ENCODE measurements around the gene MAP1LC3B2.
"Not testable (repeated sequence)": the region's sequence is repeated elsewhere in the genome, so short reads cannot be mapped to it uniquely, and the experiment has no call there.

The MAP1LC3B2 gene

GRCh38 chr12:116575754-116576153 is 16.6 kb downstream of the MAP1LC3B2 start:
- not testable (repeated sequence) for H4K8ac ChIP-seq (ENCODE audit: low read depth, low read length); H3K18ac ChIP-seq (ENCODE audit: low read length); H2BK120ac ChIP-seq (ENCODE audit: low read depth, low read length); H4K5ac ChIP-seq (ENCODE audit: low read length); DNase-seq; H3K4ac ChIP-seq (ENCODE audit: low read depth, low read length); H3K4me1 ChIP-seq (ENCODE audit: control insufficient read depth, low read depth, low read length); H3K27ac ChIP-seq (ENCODE audit: low read depth, low read length); H3K36me3 ChIP-seq (ENCODE audit: control insufficient read depth, insufficient read depth, low read length); H3K9ac ChIP-seq (ENCODE audit: low read length); H3K79me2 ChIP-seq (ENCODE audit: control insufficient read depth, insufficient read depth, low read length); H3K23ac ChIP-seq (ENCODE audit: low read length); H3K4me2 ChIP-seq (ENCODE audit: low read length); H2BK5ac ChIP-seq (ENCODE audit: low read length); H3K79me1 ChIP-seq (ENCODE audit: low read length); H3K56ac ChIP-seq (ENCODE audit: low read length); H2BK15ac ChIP-seq (replicated peaks; ENCODE audit: low read depth); H3K27me3 ChIP-seq (ENCODE audit: insufficient read depth, low read length, poor library complexity); H2AK5ac ChIP-seq (ENCODE audit: low read length); H3K4me3 ChIP-seq (ENCODE audit: low read length)
- WGBS (ENCODE audit: extremely low coverage, insufficient coverage, low lambda C conversion rate), result no CpG with 5 or more reads among the region's 24 CpGs

DNA sequence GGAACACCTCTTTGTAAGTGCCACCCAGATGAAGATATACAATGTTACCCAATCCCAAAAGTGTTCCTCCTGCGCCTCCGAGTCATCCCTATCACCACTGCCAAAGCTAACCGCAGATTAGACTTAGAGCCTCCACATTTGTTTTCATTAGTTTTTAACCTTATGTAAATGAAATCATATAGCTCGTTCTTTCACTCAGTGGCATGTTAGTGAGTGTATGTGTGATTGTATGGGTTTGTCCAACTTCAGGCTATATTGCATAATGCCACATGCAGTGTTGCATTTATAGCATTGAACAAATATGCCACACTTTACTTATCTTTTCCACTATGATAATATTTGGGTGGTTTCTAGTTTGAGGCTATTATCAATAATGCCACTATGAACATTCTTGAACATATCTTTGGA is 18.0 kb downstream of the MAP1LC3B2 start:
- H2BK120ac ChIP-seq (ENCODE audit: low read depth, low read length), result no peak overlapping the region
- H4K5ac ChIP-seq (ENCODE audit: low read length), result no peak overlapping the region
- H3K27me3 ChIP-seq (ENCODE audit: insufficient read depth, low read length, poor library complexity), result no peaks in the 10 kb centered on the region
- no peak overlapping the region for H3K9ac ChIP-seq (ENCODE audit: low read length)
- WGBS (ENCODE audit: extremely low coverage, insufficient coverage, low lambda C conversion rate), result no CpG with 5 or more reads among the region's 4 CpGs
- no peak overlapping the region for H3K4me2 ChIP-seq (ENCODE audit: low read length)
- no peaks in the 10 kb centered on the region for H3K79me1 ChIP-seq (ENCODE audit: low read length)
- DNase-seq, result no peak
- H3K23ac ChIP-seq (ENCODE audit: low read length), result no peak overlapping the region
- no peaks in the 10 kb centered on the region for H3K4me1 ChIP-seq (ENCODE audit: control insufficient read depth, low read depth, low read length)
- no peak overlapping the region for H2BK15ac ChIP-seq (replicated peaks; ENCODE audit: low read depth)
- no peak overlapping the region for H3K27ac ChIP-seq (ENCODE audit: low read depth, low read length)
- no peaks in the 10 kb centered on the region for H3K36me3 ChIP-seq (ENCODE audit: control insufficient read depth, insufficient read depth, low read length)
- no peak overlapping the region for H3K18ac ChIP-seq (ENCODE audit: low read length)
- H3K56ac ChIP-seq (ENCODE audit: low read length), result no peak overlapping the region
- no peak overlapping the region for H2BK5ac ChIP-seq (ENCODE audit: low read length)
- H3K4me3 ChIP-seq (ENCODE audit: low read length), result no peak overlapping the region
- H4K8ac ChIP-seq (ENCODE audit: low read depth, low read length), result no peak overlapping the region
- no peaks in the 10 kb centered on the region for H3K79me2 ChIP-seq (ENCODE audit: control insufficient read depth, insufficient read depth, low read length)
- H2AK5ac ChIP-seq (ENCODE audit: low read length), result no peak overlapping the region
- H3K4ac ChIP-seq (ENCODE audit: low read depth, low read length), result no peak overlapping the region

DNA sequence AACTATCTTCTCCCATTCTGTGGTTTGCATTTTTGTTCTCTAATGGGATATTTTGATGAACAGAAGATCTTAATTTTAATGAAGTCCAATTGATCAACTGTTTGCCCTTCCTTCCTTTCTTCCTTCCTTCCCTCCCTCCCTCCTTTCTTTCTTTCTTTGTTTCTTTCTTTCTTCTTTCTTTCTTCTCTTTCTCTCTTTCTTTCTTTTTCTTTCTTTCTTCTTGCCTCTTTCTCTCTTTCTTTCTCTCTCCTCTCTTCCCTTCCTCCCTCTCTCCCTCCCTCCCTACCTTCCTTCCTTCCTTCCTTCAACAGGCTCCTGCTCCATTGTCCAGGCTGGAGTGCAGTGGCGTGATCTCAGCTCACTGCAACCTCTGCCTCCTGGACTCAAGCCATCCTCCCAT is 18.9 kb downstream of the MAP1LC3B2 start:
- H4K5ac ChIP-seq (ENCODE audit: low read length), result no peak overlapping the region
- H3K4me2 ChIP-seq (ENCODE audit: low read length), result no peak overlapping the region
- H2BK120ac ChIP-seq (ENCODE audit: low read depth, low read length), result no peak overlapping the region
- H3K27me3 ChIP-seq (ENCODE audit: insufficient read depth, low read length, poor library complexity), result no peaks in the 10 kb centered on the region
- no peaks in the 10 kb centered on the region for H3K4me1 ChIP-seq (ENCODE audit: control insufficient read depth, low read depth, low read length)
- WGBS (ENCODE audit: extremely low coverage, insufficient coverage, low lambda C conversion rate), result no CpG with 5 or more reads among the region's 1 CpG
- no peak overlapping the region for H2AK5ac ChIP-seq (ENCODE audit: low read length)
- H4K8ac ChIP-seq (ENCODE audit: low read depth, low read length), result no peak overlapping the region
- no peak overlapping the region for H3K9ac ChIP-seq (ENCODE audit: low read length)
- no peaks in the 10 kb centered on the region for H3K36me3 ChIP-seq (ENCODE audit: control insufficient read depth, insufficient read depth, low read length)
- no peak overlapping the region for H3K56ac ChIP-seq (ENCODE audit: low read length)
- no peak overlapping the region for H3K4ac ChIP-seq (ENCODE audit: low read depth, low read length)
- no peak overlapping the region for H3K18ac ChIP-seq (ENCODE audit: low read length)
- no peak overlapping the region for H3K27ac ChIP-seq (ENCODE audit: low read depth, low read length)
- no peaks in the 10 kb centered on the region for H3K79me1 ChIP-seq (ENCODE audit: low read length)
- no peak for DNase-seq
- no peak overlapping the region for H3K4me3 ChIP-seq (ENCODE audit: low read length)
- no peak overlapping the region for H2BK15ac ChIP-seq (replicated peaks; ENCODE audit: low read depth)
- no peaks in the 10 kb centered on the region for H3K79me2 ChIP-seq (ENCODE audit: control insufficient read depth, insufficient read depth, low read length)
- H2BK5ac ChIP-seq (ENCODE audit: low read length), result no peak overlapping the region
- H3K23ac ChIP-seq (ENCODE audit: low read length), result no peak overlapping the region

- Histone ChIP-seq H3K79me1 (ENCODE audit: low read length) (no peaks in the 10 kb centered on the region), H3K27me3 (ENCODE audit: insufficient read depth, low read length, poor library complexity) (no peaks in the 10 kb centered on the region), H3K27ac (ENCODE audit: low read depth, low read length) (no peak overlapping the region), H4K8ac (ENCODE audit: low read depth, low read length) (no peak overlapping the region), H2BK5ac (ENCODE audit: low read length) (no peak overlapping the region), H3K4me3 (ENCODE audit: low read length) (no peak overlapping the region), H2BK15ac (replicated peaks; ENCODE audit: low read depth) (no peak overlapping the region), H3K4me1 (ENCODE audit: control insufficient read depth, low read depth, low read length) (no peaks in the 10 kb centered on the region), H3K56ac (ENCODE audit: low read length) (no peak overlapping the region), H4K5ac (ENCODE audit: low read length) (no peak overlapping the region), H3K23ac (ENCODE audit: low read length) (no peak overlapping the region), H3K36me3 (ENCODE audit: control insufficient read depth, insufficient read depth, low read length) (no peaks in the 10 kb centered on the region), H3K4me2 (ENCODE audit: low read length) (no peak overlapping the region), H3K4ac (ENCODE audit: low read depth, low read length) (no peak overlapping the region), H3K79me2 (ENCODE audit: control insufficient read depth, insufficient read depth, low read length) (no peaks in the 10 kb centered on the region), H2BK120ac (ENCODE audit: low read depth, low read length) (no peak overlapping the region), H3K18ac (ENCODE audit: low read length) (no peak overlapping the region), H3K9ac (ENCODE audit: low read length) (no peak overlapping the region), H2AK5ac (ENCODE audit: low read length) (no peak overlapping the region)
- DNase-seq, result no peak
- no CpG with 5 or more reads among the region's 11 CpGs for WGBS (ENCODE audit: extremely low coverage, insufficient coverage, low lambda C conversion rate)
These were observed 23.4 kb downstream of the MAP1LC3B2 start for GRCh38 chr12:116582610-116583009.

DNA sequence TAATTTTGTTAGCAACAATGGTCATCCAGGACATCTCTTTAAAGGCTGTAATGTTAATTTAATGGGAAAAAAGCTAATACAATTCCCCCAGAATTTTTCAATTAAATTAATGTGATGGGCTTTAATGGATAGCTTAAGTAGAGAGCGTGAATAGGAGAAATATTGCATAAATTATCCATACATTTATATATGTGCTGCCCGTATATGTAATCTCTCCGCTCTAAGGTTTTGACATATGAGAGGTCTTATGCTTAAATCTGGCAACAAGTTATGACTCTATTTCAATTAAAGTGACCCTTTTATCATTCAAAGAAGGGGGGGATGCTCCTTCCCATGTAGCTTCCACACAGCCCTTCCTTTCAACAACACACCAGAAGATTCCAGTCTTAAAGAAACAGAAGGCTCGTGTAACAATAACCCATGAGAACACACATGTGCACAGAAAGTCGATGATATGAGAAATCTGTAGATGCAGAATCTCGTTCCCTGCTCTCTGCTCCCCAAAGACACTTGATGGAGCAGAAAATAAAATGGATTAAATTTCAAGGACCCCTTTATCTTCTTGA is 24.0 kb downstream of the MAP1LC3B2 start:
- H2BK120ac ChIP-seq (ENCODE audit: low read depth, low read length), result no peak overlapping the region
- no peaks in the 10 kb centered on the region for H3K4me1 ChIP-seq (ENCODE audit: control insufficient read depth, low read depth, low read length)
- H3K4me2 ChIP-seq (ENCODE audit: low read length), result no peak overlapping the region
- no peak overlapping the region for H3K9ac ChIP-seq (ENCODE audit: low read length)
- no peak overlapping the region for H2BK15ac ChIP-seq (replicated peaks; ENCODE audit: low read depth)
- H3K36me3 ChIP-seq (ENCODE audit: control insufficient read depth, insufficient read depth, low read length), result no peaks in the 10 kb centered on the region
- no peak overlapping the region for H3K23ac ChIP-seq (ENCODE audit: low read length)
- H3K4me3 ChIP-seq (ENCODE audit: low read length), result no peak overlapping the region
- no peaks in the 10 kb centered on the region for H3K27me3 ChIP-seq (ENCODE audit: insufficient read depth, low read length, poor library complexity)
- no peak for DNase-seq
- no peak overlapping the region for H4K5ac ChIP-seq (ENCODE audit: low read length)
- H3K56ac ChIP-seq (ENCODE audit: low read length), result no peak overlapping the region
- H3K18ac ChIP-seq (ENCODE audit: low read length), result no peak overlapping the region
- H4K8ac ChIP-seq (ENCODE audit: low read depth, low read length), result no peak overlapping the region
- no peak overlapping the region for H3K27ac ChIP-seq (ENCODE audit: low read depth, low read length)
- H2AK5ac ChIP-seq (ENCODE audit: low read length), result no peak overlapping the region
- no peak overlapping the region for H2BK5ac ChIP-seq (ENCODE audit: low read length)
- no peaks in the 10 kb centered on the region for H3K79me1 ChIP-seq (ENCODE audit: low read length)
- WGBS (ENCODE audit: extremely low coverage, insufficient coverage, low lambda C conversion rate), result no CpG with 5 or more reads among the region's 6 CpGs
- no peak overlapping the region for H3K4ac ChIP-seq (ENCODE audit: low read depth, low read length)
- no peaks in the 10 kb centered on the region for H3K79me2 ChIP-seq (ENCODE audit: control insufficient read depth, insufficient read depth, low read length)

- H2BK5ac ChIP-seq (ENCODE audit: low read length), result no peak overlapping the region
- H3K56ac ChIP-seq (ENCODE audit: low read length), result no peak overlapping the region
- H2BK15ac ChIP-seq (replicated peaks; ENCODE audit: low read depth), result no peak overlapping the region
- DNase-seq, result no peak
- H4K8ac ChIP-seq (ENCODE audit: low read depth, low read length), result no peak overlapping the region
- H3K79me1 ChIP-seq (ENCODE audit: low read length), result no peaks in the 10 kb centered on the region
- no peaks in the 10 kb centered on the region for H3K27me3 ChIP-seq (ENCODE audit: insufficient read depth, low read length, poor library complexity)
- H3K27ac ChIP-seq (ENCODE audit: low read depth, low read length), result no peak overlapping the region
- no peak overlapping the region for H3K9ac ChIP-seq (ENCODE audit: low read length)
- WGBS (ENCODE audit: extremely low coverage, insufficient coverage, low lambda C conversion rate), result no CpG with 5 or more reads among the region's 2 CpGs
- no peaks in the 10 kb centered on the region for H3K4me1 ChIP-seq (ENCODE audit: control insufficient read depth, low read depth, low read length)
- H3K18ac ChIP-seq (ENCODE audit: low read length), result no peak overlapping the region
- H3K4ac ChIP-seq (ENCODE audit: low read depth, low read length), result no peak overlapping the region
- no peaks in the 10 kb centered on the region for H3K36me3 ChIP-seq (ENCODE audit: control insufficient read depth, insufficient read depth, low read length)
- H3K79me2 ChIP-seq (ENCODE audit: control insufficient read depth, insufficient read depth, low read length), result no peaks in the 10 kb centered on the region
- no peak overlapping the region for H3K4me2 ChIP-seq (ENCODE audit: low read length)
- no peak overlapping the region for H3K4me3 ChIP-seq (ENCODE audit: low read length)
- H2AK5ac ChIP-seq (ENCODE audit: low read length), result no peak overlapping the region
- no peak overlapping the region for H4K5ac ChIP-seq (ENCODE audit: low read length)
- H3K23ac ChIP-seq (ENCODE audit: low read length), result no peak overlapping the region
- no peak overlapping the region for H2BK120ac ChIP-seq (ENCODE audit: low read depth, low read length)
These were observed 28.1 kb downstream of the MAP1LC3B2 start for GRCh38 chr12:116587270-116587669.
